C4-2B (cell line): ENCODE measurements around the gene BCL11B.

Source experiments
- ZFX ChIP-seq: fragments of 450-650 bp; IDR thresholded peaks from 2 replicates; pipeline ENCODE4 v1.6.1; 2017
- TF ChIP-seq, protein P1 (sequence below): fragments of 450-650 bp; conservative IDR thresholded peaks from 2 replicates; pipeline ENCODE4 v1.5.1; 2017; ENCODE audit warnings: mild to moderate bottlenecking

DNA sequence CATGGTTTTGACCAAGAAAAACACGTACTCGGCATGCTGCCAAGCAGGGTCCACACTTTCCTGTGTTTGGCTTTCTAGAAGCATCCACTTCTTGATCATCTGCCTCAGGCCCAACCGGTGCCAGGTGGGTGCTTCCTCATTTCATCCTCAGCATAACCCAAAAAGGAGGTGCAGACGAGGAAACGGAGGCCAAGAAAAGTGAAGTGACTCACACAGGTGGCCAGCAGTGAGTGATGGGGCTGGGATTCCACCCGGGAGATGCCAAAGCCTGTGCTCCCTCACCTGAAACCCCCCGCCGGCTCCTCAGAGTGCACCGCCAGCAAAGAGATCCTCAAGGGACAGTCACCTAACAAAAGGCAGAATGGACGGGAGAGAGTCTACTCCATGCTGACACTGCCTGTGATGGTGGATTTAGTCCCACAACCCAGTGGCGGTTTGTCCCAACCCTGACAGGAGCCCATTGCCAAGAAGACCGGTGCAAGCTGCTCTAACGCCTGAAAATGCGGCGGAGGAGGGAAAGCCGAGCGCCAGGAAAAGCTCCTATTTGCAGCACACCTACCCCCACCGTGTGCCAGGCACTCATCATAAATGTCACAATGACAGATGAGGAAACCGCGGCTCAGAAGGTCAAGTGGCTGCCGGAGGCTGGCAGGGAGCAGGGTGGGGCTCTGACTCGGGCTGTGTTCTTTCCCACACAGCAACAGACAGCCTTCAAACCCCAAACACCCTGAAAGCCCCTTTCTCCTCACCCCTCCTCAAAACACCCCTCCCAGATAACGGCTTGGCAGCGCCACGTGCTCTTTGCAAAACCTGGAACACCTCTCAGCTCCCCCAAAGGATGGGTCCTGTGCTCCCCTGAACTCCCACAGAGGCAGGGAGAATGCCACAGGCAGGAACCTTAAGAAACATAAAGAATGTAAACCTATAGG lies 18.8 kb downstream of the BCL11B start:
- TF ChIP-seq, protein P1, sequence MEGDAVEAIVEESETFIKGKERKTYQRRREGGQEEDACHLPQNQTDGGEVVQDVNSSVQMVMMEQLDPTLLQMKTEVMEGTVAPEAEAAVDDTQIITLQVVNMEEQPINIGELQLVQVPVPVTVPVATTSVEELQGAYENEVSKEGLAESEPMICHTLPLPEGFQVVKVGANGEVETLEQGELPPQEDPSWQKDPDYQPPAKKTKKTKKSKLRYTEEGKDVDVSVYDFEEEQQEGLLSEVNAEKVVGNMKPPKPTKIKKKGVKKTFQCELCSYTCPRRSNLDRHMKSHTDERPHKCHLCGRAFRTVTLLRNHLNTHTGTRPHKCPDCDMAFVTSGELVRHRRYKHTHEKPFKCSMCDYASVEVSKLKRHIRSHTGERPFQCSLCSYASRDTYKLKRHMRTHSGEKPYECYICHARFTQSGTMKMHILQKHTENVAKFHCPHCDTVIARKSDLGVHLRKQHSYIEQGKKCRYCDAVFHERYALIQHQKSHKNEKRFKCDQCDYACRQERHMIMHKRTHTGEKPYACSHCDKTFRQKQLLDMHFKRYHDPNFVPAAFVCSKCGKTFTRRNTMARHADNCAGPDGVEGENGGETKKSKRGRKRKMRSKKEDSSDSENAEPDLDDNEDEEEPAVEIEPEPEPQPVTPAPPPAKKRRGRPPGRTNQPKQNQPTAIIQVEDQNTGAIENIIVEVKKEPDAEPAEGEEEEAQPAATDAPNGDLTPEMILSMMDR = no peak
- TF ChIP-seq ZFX = no peak
